ENCODE data around the gene PECR.

Gene PECR

GRCh38 chr2:216092646-216093045 lies 11.0 kb upstream of the PECR start:
- no peak for TF ChIP-seq TCF12 (IDR thresholded peaks at IDR 0.05; ENCODE audit: low read depth)
- no peak for TF ChIP-seq CEBPB (IDR thresholded peaks at IDR 0.05)
- TF ChIP-seq ZBTB7A (IDR thresholded peaks at IDR 0.05; ENCODE audit: low read depth) = no peak
- TF ChIP-seq TEAD4 (IDR thresholded peaks at IDR 0.05) = no peak
- no peak for TF ChIP-seq MAX (IDR thresholded peaks at IDR 0.05)
- no peak for TF ChIP-seq TAF1 (IDR thresholded peaks at IDR 0.05; ENCODE audit: low read depth)
- TF ChIP-seq NFIC (IDR thresholded peaks at IDR 0.05) = no peak

- TF ChIP-seq ZBTB7A (IDR thresholded peaks at IDR 0.05; ENCODE audit: low read depth) (no peak), MAX (IDR thresholded peaks at IDR 0.05) (no peak), NFIC (IDR thresholded peaks at IDR 0.05) (no peak), YY1 (IDR thresholded peaks at IDR 0.05; ENCODE audit: low read depth) (no peak), CEBPB (IDR thresholded peaks at IDR 0.05) (no peak), REST (IDR thresholded peaks at IDR 0.05; ENCODE audit: low read depth) (no peak), USF1 (IDR thresholded peaks at IDR 0.05) (no peak), TEAD4 (IDR thresholded peaks at IDR 0.05) (no peak)
Observed at GRCh38 chr2:216090369-216090786, 8.8 kb upstream of the PECR start.

GRCh38 chr2:216086207-216086893 lies 4.7 kb upstream of the PECR start:
- no peak for TF ChIP-seq NFIC (IDR thresholded peaks at IDR 0.05)
- TF ChIP-seq CREB1 (IDR thresholded peaks at IDR 0.05; ENCODE audit: low read depth) = no peak
- TF ChIP-seq CEBPB (IDR thresholded peaks at IDR 0.05) = no peak
- no peak for TF ChIP-seq EGR1 (IDR thresholded peaks at IDR 0.05)
- TF ChIP-seq FOXM1 (IDR thresholded peaks at IDR 0.05; ENCODE audit: borderline replicate concordance, low read depth) = no peak
- TF ChIP-seq USF1 (IDR thresholded peaks at IDR 0.05) = no peak
- no peak for TF ChIP-seq TCF12 (IDR thresholded peaks at IDR 0.05; ENCODE audit: low read depth)
- TF ChIP-seq TEAD4 (IDR thresholded peaks at IDR 0.05) = no peak
- TF ChIP-seq ZBTB7A (IDR thresholded peaks at IDR 0.05; ENCODE audit: low read depth) = no peak
- no peak for TF ChIP-seq RAD21 (IDR thresholded peaks at IDR 0.05; ENCODE audit: low read depth)
- TF ChIP-seq REST (IDR thresholded peaks at IDR 0.05; ENCODE audit: low read depth) = no peak
- TF ChIP-seq MAX (IDR thresholded peaks at IDR 0.05) = no peak

GRCh38 chr2:216084547-216084946 lies 2.9 kb upstream of the PECR start:
- no peak for TF ChIP-seq TAF1 (IDR thresholded peaks at IDR 0.05; ENCODE audit: low read depth)
- no peak for TF ChIP-seq CEBPB (IDR thresholded peaks at IDR 0.05)
- no peak for TF ChIP-seq EP300 (IDR thresholded peaks at IDR 0.05; ENCODE audit: borderline replicate concordance)
- no peak for TF ChIP-seq TCF12 (IDR thresholded peaks at IDR 0.05; ENCODE audit: low read depth)
- TF ChIP-seq USF1 (IDR thresholded peaks at IDR 0.05) = no peak
- TF ChIP-seq NFIC (IDR thresholded peaks at IDR 0.05) = no peak
- no peak for TF ChIP-seq CREB1 (IDR thresholded peaks at IDR 0.05; ENCODE audit: low read depth)
- TF ChIP-seq RAD21 (IDR thresholded peaks at IDR 0.05; ENCODE audit: low read depth) = no peak
- no peak for TF ChIP-seq MAX (IDR thresholded peaks at IDR 0.05)

GRCh38 chr2:216083464-216084281 lies 2.1 kb upstream of the PECR start:
- no peak for TF ChIP-seq CREB1 (IDR thresholded peaks at IDR 0.05; ENCODE audit: low read depth)
- no peak for TF ChIP-seq REST (IDR thresholded peaks at IDR 0.05; ENCODE audit: low read depth)
- no peak for TF ChIP-seq EP300 (IDR thresholded peaks at IDR 0.05; ENCODE audit: borderline replicate concordance)
- no peak for TF ChIP-seq NFIC (IDR thresholded peaks at IDR 0.05)
- no peak for TF ChIP-seq TCF12 (IDR thresholded peaks at IDR 0.05; ENCODE audit: low read depth)
- TF ChIP-seq USF1 (IDR thresholded peaks at IDR 0.05) = no peak
- no peak for TF ChIP-seq MAX (IDR thresholded peaks at IDR 0.05)
- no peak for TF ChIP-seq CEBPB (IDR thresholded peaks at IDR 0.05)
- no peak for TF ChIP-seq FOXM1 (IDR thresholded peaks at IDR 0.05; ENCODE audit: borderline replicate concordance, low read depth)
- TF ChIP-seq EGR1 (IDR thresholded peaks at IDR 0.05) = no peak
- no peak for TF ChIP-seq YY1 (IDR thresholded peaks at IDR 0.05; ENCODE audit: low read depth)

All from Ishikawa (cell line).